Measurements from ENCODE around the gene VSIR.
A peak's percentile ranks its signal among the peaks of the same experiment; 100 is the strongest.

Gene VSIR

DNA sequence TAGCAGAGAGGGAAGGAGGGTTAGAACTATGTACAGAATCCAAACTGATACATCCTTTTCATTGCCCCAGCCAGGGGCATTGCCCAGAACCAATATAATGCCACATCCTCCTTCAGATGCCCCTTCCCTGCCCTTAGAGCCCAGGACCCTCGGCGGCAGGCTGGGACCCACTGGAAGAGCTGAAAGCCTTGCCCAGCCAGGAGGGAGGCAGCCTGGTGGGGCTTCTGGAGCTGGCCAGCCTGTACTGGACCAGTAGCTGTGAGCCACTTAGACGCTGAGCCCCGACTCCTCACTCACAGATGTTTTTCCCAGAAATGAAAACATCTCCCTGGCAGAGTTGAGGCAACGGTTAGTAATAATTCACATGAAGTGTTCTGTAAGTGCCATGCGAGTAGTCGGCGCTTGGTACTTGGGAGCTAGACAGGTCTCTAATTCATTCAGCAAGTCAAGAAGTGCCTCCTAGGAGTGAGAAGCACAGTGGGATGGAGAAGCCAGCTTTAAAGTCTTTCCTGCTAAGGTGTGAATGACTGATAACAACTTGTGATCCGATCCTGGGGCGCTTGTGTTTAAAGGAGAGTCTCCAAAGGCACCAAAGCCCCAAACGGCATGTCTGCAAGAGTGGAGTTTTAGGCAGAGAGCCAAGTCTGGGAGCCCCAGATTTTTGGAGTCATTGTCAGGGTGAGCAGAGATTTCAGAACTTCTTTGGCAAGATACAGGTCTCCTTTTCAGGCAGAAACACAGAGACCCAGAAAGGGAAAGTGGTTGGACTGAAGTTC lies 9.8 kb downstream of the VSIR start:
- peak; percentile 54 for DNase-seq

DNA sequence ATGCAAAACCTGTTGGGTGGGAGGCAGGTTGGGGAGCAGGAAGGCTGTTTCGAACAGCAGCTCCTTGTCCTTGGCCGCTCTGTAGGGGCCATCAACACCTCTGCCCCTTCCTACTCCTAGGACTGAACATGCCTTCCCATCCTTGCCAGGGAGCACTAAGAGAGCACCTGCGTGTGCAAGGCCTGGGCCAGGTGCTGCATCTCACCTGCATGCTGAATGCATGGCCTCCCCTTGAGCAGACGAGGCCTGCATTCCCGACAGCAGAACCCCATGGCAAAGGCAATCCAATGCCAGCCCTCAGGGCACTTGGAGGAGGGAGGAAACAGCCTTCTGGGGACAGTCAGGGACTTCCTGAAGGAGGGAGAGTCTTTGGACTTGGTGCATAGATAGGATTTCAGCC lies 11.0 kb downstream of the VSIR start:
- no peak for DNase-seq

DNA sequence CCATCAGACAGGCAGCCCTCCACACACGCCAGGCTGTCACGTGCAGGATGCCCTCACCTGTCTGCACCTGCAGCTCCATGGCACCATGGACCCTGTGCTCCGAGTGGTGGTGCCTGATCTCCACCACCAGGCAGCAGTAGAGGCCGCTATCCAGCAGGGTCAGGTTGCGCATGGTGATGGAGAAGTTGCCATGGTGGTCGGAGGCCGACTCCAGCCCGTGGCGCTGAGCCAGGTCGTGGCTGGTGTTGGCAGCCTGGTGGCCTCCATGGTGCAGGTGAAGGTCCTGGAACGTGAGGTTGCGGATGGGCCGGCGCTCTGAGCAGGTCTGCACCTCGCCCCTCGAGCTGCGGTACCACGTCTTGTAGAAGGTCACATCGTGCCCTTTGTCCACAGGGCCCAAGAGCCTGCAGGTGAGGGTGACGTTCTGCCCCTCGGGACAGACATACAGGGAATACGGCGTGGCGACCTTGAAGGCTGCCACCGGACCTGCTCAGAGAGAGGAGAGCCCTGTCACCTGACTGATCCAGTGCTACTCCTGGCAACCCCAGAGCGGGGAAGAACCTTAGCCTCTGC lies 11.7 kb downstream of the VSIR start:
- no peak for DNase-seq

DNA sequence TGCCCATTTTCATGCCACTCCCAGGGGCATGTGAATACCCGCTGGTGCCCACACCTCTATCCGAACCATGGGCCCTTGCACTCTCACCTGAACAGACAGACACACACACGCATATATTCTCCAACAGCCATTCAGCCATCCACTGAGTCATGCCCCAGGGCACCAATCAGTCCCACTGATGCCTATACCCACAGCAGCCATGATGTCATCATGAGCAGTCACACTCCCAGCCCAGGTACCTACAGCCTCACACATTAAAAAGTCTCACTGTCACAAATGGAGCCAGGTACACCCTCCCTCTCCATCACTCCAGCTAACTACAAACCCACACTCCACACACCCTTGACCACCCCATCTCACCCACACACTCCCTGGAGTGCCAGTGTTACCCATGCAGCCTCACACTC lies 12.2 kb downstream of the VSIR start:
- no peak for DNase-seq

DNA sequence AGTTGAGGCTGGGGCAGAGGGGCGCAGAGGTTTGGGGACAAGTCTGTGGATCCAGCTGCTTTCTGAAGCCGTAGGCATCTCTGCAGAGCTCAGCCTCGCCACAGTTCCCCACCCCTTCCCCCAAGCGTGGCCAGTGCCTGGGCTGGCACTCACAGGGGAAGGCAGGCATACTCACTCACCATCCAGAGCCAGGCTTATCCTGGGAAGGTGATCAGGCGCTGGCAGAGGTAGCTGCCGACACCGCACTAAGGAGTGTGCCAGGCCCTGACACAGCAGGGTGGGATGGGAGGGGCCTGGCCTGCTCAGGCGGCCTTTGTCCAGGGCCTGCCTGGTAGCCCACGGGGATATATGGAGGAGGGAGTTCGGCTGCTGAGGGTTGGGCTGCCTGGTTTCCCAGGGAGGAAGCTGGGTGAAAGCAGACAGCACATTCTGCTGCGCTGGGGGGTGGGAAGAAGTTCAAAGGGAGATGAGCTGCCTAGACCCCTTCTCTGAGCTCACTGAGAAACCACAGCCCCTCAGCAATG lies 15.9 kb downstream of the VSIR start:
- DNase-seq: no peak

DNA sequence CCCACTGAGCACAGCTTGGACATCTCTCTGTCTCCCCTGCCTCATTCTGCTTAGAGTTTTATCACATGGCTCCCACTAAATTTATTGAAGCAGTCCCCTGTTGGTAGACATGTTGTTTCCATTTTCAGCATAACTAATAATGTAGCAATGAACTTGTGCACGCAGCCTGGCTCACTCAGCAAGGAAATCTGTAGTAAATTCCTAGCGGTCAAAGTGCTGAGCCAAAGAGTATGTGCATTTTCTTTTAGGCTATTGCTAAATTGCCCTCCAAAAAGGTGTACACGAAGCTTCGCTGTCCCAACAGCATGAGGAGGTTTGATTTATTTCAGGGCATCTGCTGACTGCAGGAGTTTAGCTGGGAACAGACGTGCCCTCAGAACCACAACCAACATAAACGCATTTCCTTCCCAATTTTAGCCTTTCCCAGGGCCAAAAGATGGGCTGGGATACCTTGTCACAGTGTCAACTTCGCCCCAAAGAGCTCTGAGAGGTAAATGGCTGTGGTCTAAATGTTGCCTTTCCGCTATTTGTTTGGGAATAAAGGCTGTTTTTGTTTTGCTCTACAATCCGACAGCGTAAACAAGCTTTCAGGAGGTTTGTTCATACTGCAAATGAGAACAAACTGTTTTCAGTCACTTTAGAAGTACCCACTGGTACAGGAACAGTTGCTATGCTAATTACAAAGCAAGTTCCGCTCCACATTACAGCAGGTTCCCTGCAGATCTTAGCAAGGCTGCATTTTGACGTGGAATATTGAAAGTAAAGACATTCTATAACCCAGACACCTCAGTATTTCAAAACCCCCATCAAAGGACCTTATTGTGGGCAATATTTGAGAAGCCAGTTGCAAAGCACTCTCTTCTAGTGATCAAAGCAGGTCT lies 16.8 kb downstream of the VSIR start:
- DNase-seq: no peak

DNA sequence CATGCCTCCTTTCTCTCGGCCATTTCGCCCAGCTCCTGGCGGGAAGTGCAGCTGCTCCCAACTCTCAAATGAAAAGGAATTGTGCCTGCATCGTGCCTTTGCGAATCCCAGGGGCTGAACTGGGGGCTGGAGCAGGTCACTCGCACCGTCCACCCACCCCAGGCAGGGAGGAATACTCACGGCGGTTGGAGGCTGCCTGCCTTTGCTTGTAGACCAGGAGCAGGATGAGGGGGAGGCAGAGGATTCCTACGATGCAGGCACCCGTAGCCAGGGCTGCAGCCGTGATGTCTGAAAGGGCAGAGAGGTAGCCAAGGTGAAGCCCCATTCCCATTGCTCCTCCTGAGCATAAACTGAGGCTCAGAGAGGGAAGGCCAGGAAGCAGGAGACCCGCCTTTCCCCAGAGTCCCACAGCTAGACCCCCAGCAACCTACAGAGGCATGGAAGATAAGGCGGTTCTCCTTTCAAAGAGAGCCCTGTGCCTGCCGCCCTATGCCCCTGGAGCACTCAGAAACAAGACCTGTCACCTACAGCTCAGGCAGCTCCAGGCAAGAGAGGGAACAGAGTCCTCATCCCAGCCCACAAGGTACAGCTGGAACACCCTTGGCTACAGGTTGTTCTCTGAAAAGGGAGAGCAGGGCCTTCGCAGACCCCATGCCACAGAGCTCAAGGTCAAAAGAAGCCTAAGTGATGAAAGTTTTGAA lies 18.0 kb downstream of the VSIR start:
- no peak for DNase-seq

DNA sequence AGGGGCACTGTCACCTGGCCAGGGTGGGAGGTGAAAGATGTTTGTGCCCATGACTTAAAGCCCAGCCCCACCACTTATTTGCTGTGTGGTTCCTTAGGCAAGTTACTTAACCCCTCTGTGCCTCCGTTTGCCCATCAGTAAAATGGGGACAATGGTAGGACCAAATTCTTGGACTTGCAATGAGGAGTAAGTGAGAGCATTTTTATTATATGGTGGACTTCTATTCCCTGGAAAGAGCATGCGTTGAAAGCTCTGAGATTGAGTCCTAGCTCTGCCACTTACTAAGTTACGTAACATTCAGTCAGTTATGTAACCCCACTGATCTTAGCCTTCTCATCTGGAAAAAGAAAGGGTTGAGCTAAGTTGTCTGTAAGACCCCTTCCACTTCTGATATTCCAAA lies 18.8 kb downstream of the VSIR start:
- no peak for DNase-seq

DNA sequence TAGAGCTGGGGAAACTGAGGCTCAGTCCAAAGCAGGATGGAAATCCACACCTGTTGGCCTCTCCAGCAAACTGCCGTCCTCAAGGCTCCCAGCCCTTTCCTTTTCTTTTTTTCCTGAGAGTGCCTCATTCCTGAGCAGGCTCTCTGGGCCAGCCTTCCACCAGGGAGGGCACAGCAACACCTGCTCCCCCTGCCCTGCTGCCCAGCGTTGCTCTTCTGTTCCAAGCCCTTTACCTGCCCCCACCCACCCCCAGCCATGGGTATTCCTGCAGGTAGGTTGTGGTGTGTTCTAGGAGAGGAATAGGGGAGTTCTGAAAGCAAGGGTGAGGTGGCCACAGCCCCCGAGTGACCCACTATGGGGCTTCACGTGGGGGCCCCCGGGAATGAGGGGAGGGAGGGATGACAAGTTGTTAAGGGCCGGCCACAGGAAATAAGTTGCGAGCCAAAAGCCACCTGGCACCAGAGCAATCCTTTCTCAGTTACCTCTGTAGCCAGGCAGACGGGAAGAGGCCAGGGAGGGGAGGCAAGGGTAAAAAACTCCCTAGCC lies 19.3 kb downstream of the VSIR start:
- DNase-seq: no peak

DNA sequence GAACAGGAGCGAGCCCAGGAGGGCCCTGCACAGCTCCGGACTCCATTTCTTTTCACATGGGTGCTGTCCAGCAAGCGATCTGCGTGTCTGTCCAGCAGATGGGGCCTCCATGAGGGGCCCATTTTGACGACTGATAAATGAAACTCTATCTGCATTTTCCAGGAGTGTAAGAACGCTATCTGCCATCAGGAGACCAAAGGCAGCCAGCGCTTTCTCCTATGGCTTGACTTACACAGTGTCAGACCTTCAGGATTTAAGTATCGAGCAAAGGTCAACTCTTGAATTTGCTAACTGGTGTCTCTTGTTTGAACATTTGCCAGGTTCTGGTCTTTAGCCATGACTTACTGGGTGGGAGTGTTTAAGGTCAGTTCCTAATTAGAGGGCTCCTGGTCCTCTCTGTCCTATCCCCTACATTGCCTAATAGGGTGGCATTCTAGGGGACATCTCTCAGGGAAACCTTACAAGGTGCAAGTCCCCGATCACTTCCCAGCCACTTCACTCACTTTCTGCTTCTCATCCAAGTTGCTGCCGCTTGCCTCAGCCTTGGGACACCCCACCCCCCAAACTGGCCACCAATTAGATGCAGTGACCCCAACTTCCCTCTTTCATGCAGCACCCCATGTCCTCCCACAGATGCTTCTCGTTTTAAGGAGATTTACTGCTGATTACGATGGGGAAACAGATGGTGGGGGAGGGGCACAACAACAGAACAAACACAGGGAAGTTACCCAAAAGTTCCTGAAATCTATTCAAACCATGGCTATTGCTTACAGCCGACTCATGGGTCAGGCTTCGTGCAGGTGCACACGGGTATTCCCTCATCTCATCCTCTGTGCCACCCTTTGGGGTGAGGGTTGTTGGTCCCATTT lies 20.0 kb downstream of the VSIR start:
- DNase-seq: peak; percentile 46

DNA sequence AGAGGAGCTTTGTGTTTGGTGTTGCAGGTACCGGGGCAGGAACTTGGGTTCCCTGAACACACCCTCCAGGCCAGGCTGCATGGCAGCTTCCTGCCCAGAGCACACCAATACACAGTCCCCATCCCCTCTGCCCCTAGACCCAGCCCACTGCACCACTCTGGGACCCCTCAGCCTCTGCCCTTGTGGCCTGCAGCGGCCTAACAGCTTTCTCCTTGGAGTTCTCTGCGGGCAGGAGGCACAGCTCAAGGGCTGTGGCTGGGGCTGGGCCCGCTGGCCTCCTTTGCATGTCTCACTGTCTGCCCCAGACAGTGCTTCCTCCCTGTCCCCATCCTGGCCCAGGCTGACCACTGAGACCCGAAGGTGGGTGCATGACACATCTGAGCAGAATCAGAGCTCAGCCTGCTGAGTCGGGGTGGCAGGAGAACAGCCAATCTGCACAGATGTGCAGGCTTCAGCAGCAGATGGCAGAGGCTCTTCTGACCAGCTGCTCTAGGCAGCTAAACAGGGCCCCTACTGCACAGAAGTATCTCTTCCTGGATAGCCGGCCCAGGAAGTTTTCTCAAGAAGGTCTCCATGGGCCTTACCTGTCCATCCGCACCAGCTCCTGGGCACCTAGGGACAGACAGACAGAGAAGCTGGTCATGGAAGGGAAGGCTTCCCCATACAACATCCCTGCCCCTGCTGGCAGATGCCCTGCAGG lies 20.8 kb downstream of the VSIR start:
- no peak for DNase-seq

DNA sequence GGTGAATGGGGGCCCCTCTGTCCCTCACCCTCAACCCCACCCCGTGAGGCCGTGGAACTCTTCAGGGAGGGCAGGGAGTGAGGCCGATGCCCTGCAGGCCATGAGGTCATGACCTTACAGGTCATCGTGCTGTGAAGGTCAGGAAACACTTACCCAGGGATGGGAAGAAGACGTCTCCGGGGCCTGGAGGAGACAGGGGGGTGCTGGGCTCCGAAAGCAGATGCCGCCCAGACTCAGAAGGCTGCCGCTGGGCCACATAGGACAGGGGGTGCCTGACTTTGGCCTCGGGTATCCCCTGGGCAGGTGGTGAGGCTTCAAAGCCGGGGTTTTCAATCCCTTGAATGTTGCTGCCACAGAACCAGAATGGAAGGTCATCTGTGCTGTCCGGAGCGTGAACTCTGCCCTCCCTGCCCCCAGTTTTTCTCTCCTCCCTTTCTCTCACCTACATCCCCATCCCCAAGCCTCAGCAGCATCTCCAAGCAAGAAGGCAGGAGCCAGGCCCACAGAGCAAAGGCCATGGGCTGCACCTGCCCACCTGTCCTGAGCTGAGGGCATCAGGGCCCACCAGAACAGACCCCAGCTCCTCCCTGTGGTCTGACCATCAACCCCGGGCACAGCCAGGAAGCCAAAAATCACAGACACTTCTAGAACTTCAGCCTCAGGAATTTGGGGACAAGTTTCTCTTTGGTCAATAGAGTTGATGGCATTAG lies 21.6 kb downstream of the VSIR start:
- DNase-seq: no peak

DNA sequence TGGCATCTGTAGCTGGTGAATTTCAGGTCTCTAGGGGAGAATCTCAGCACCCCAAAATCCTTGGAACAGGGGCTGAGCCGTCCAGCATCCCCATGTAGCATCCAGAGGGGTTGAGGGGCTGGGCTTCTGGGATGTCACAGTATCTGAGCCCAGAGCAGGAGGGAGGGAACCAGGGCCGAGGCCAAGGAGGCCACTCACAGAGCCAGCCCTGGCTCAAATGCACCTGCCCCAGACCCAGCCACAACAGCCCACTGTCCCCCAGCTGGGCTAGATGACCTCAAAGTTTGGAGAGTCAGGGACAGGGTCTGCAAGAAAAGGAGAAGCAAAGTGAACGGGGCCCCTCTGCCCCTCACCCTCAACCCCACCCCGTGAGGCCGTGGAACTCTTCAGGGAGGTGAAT lies 22.3 kb downstream of the VSIR start:
- no peak for DNase-seq

DNA sequence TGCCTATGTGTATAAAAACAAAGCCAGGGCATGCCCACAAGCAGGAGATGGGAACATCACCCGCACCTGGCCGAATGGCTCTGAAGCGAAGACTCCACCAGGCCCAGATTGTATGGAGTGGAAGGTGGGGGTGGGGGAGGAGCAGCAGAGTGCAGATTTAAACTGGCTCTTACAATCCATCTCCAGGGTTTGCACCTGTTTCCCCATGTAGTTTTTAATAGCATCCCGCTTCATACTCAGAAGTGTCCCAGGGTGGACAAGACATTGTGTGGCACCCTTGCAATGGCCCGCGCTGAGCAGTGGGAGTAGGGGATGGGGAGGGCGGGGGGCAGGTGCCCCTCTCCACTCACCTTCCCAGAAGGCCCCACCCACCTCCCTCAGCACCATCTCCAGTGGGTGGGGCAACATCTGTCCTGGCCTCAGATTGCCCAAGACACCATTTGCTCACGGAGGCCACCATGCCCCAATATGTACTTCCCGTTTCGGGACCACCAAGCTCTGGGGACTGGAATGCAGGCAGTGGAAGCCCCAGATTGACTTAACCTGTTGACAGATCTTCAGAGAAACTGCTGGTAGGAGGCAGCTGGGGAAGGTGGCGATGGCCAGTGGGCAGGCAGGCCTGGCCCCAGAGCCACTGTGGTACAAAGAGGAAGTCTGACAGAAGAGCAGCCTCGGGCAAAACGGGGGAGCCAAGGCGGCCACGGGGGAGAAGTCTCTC lies 23.0 kb downstream of the VSIR start:
- no peak for DNase-seq

DNA sequence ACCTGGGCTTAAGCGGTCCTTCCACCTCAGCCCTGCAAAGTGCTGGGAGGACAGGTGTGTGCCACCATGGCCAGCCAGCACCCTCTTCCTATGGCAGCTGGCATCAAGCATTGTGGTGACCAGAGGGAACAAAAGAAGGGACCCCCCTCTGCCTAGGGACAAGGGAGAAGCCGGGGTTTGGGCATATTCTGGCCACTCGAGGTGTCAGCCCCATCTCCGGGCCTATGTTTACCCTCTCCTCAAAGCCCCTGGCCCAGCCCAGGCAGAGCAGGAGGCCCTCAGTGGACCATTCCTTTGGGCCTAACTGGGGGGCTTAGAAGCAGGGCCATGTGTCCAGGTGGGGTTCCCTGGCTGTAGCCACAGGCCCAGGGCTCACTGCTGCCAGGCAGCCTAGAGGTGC lies 23.9 kb downstream of the VSIR start:
- DNase-seq: no peak

DNA sequence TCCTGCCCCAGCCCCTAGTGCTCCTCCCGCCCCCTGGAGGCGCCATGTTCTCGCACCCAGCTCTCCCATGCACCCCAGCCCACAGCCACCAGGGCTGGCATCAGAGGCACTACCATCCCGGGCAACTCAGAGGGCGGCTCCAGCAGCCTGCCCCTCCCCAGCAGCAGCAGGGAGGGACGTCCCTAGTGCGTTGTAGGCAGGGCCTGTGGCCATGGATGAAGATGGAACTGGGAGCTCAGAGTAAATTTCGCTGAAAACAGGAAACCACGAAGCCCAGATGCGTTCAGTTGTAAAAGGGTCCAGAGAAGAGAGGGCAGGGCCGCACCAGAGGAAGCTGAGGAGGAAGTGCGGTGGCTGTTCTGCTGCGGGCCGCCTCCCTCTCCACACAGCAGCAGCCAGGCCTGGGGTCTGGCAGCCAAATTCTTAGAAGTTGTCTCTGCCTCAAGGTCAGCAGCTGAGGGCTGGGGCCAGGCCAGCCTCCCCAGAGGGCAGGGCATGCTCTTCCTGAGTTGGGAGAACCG lies 24.6 kb downstream of the VSIR start:
- DNase-seq: peak; percentile 93

DNA sequence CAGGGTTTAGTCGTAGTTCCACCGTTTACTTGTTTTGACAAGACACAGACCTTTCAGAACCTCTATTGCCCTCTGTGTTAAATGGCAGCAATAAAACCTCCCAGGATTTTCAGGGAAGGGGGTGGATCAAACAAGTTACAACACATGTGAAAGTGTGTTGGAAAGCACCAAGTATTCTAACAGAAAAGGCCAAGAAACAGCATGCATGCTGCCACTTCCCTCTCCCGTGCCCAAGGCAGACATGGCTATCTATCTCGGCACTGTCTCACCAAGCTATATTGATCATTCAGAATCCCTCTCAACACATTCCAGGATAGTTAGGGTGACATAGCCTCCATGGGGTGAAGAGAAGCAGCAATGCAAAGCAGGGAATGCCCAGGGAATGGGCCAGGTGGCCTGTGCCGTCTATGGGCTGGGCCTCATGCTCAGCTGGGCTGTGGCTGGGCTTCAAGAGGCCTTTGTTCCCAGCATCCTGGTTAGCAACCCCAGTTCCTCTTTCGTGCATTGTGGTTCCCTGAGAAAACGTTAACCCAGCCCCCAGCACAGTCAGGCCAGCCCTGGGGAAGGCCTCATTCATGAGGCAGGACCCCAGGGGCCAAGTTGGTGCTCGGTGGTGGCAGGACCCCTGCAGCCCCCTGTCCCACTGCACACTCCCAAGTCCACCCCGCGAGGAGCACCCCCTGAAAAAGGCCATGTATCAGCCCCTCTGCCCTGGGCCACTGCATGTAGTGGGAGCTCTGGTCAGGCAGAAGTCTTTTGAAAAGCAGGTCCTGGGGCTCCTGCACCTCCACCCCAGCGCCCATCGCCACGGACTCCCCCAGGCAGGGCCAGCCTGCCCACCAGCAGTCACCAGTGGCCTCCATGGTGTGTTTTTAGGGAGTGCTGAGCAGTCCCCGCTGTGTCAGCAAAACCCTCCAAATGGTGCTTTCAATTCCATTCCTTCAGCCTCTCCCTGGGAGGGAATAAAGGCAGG lies 25.5 kb downstream of the VSIR start:
- peak; percentile 69 for DNase-seq

DNA sequence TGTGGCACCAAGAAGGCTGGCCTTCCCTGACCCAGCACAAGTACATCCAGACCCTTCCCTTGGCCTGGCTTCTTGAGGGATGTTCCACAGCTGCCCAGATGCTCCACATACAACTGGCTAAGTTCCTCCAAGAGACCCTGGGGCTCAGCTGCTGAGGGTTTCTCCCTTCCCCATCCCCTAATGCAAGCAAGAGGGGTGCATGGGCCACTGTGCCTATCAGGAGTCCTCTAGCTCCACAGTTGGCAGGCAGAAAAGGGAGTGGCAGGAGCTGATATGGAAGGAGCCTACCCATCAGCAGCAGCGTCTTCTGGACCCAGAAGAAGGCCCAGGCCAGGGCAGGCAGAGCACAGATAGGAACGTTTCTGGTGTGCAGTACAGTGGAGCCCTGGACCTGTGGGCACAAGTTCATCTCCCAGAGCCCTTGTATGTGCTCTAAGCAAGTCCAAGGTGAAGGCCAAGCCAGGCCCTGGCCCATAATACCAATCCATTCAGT lies 26.2 kb downstream of the VSIR start:
- peak; percentile 98 for DNase-seq

Data from hematopoietic multipotent progenitor cell treated with erythropoietin and hydrocortisone succinate and interleukin-3 and kit ligand, for 8 days (in vitro differentiated cells).